ENCODE measurements around the gene ACOT12.

GRCh38 chr5:81359108-81359507 is 34.8 kb downstream of the ACOT12 start:
- TF ChIP-seq CTCF (IDR thresholded peaks at IDR 0.05) (no peak), POLR2A (IDR thresholded peaks at IDR 0.05) (no peak)

All from right lobe of liver (tissue), 4 donors.